Measurements from ENCODE around the gene EFEMP1. TPM values are rescaled to one million over a fixed set of nuclear protein-coding genes. Genes with fewer than 3 reads are reported as not detected.

EFEMP1 gene
- total RNA-seq, 2 experiments from 2014 or later = 0.61 TPM; not detected in 1

- no peaks in the 10 kb centered on the region for H3K9me3 ChIP-seq (ENCODE audit: low read length)
- H4K20me1 ChIP-seq (ENCODE audit: insufficient read depth, low read length) = no peaks in the 10 kb centered on the region
- no peak overlapping the region for H3K27ac ChIP-seq (ENCODE audit: low read depth, low read length, poor library complexity, severe bottlenecking)
- no peak overlapping the region for H2AFZ ChIP-seq (ENCODE audit: low read length)
- ChIA-PET POLR2A (no interaction called here), CTCF (ENCODE audit: unreplicated experiment) (no interaction called here)
- DNase-seq (ENCODE audit: low spot score) = peak; percentile 32
- no TSS peak for BruUV-seq (replicated peaks)
- no peaks in the 10 kb centered on the region for H3K36me3 ChIP-seq (ENCODE audit: insufficient read depth, low read length)
- H3K4me1 ChIP-seq (ENCODE audit: insufficient read depth, low read length, poor library complexity, severe bottlenecking) = peaks cover 9% of the 10 kb centered on the region
- TF ChIP-seq EZH2phosphoT487 (IDR thresholded peaks at IDR 0.05; ENCODE audit: borderline replicate concordance, low read depth, low read length) (no peak), CTCF (conservative IDR thresholded peaks at IDR 0.05; ENCODE audit: low read length) (no peak)
- H3K4me3 ChIP-seq (ENCODE audit: low read depth, low read length, poor library complexity, severe bottlenecking) = no peak overlapping the region
- intact Hi-C loops (cut with micrococcal nuclease; ENCODE audit: unreplicated experiment) = no loop called here
- H3K4me2 ChIP-seq (ENCODE audit: low read length) = no peak overlapping the region
- no peaks in the 10 kb centered on the region for H3K9me2 ChIP-seq (ENCODE audit: insufficient read depth, low read length)
- no peaks in the 10 kb centered on the region for H3K79me2 ChIP-seq (ENCODE audit: insufficient read depth, low read depth, low read length)
Measured at GRCh38 chr2:55871637-55872036, 51.9 kb downstream of the EFEMP1 start.

GRCh38 chr2:55869637-55870325 is 53.8 kb downstream of the EFEMP1 start:
- H3K9me2 ChIP-seq (ENCODE audit: insufficient read depth, low read length) = no peaks in the 10 kb centered on the region
- no peak for TF ChIP-seq CTCF (conservative IDR thresholded peaks at IDR 0.05; ENCODE audit: low read length)
- TF ChIP-seq EZH2phosphoT487 (IDR thresholded peaks at IDR 0.05; ENCODE audit: borderline replicate concordance, low read depth, low read length) = no peak
- no peak overlapping the region for H3K4me3 ChIP-seq (ENCODE audit: low read depth, low read length, poor library complexity, severe bottlenecking)
- H2AFZ ChIP-seq (ENCODE audit: low read length) = no peak overlapping the region
- no peaks in the 10 kb centered on the region for H3K9me3 ChIP-seq (ENCODE audit: low read length)
- ChIA-PET CTCF (ENCODE audit: unreplicated experiment) (no interaction called here), POLR2A (interaction anchor here (0.7 kb wide), 1 partner anchor 161 kb away, joined by 3 read pairs; no protein-coding TSS in a partner anchor)
- H3K4me2 ChIP-seq (ENCODE audit: low read length) = no peak overlapping the region
- intact Hi-C loops (cut with micrococcal nuclease; ENCODE audit: unreplicated experiment) = no loop called here
- no TSS peak for BruUV-seq (replicated peaks)
- DNase-seq (ENCODE audit: low spot score) = no peak
- no peaks in the 10 kb centered on the region for H3K36me3 ChIP-seq (ENCODE audit: insufficient read depth, low read length)
- H3K27ac ChIP-seq (ENCODE audit: low read depth, low read length, poor library complexity, severe bottlenecking) = no peak overlapping the region
- peaks cover 9% of the 10 kb centered on the region for H3K4me1 ChIP-seq (ENCODE audit: insufficient read depth, low read length, poor library complexity, severe bottlenecking)
- H3K79me2 ChIP-seq (ENCODE audit: insufficient read depth, low read depth, low read length) = no peaks in the 10 kb centered on the region
- H4K20me1 ChIP-seq (ENCODE audit: insufficient read depth, low read length) = no peaks in the 10 kb centered on the region

GRCh38 chr2:55865096-55865835 is 58.3 kb downstream of the EFEMP1 start:
- intact Hi-C loops (cut with micrococcal nuclease; ENCODE audit: unreplicated experiment) = no loop called here
- no peaks in the 10 kb centered on the region for H3K36me3 ChIP-seq (ENCODE audit: insufficient read depth, low read length)

More at GRCh38 chr2:55865096-55865835, 58.3 kb downstream of the EFEMP1 start:
- Histone ChIP-seq H3K79me2 (ENCODE audit: insufficient read depth, low read depth, low read length) (no peaks in the 10 kb centered on the region), H3K9me3 (ENCODE audit: low read length) (no peaks in the 10 kb centered on the region), H4K20me1 (ENCODE audit: insufficient read depth, low read length) (no peaks in the 10 kb centered on the region), H3K9me2 (ENCODE audit: insufficient read depth, low read length) (no peaks in the 10 kb centered on the region), H3K27ac (ENCODE audit: low read depth, low read length, poor library complexity, severe bottlenecking) (no peak overlapping the region), H3K4me3 (ENCODE audit: low read depth, low read length, poor library complexity, severe bottlenecking) (no peak overlapping the region), H3K4me1 (ENCODE audit: insufficient read depth, low read length, poor library complexity, severe bottlenecking) (no peaks in the 10 kb centered on the region), H3K4me2 (ENCODE audit: low read length) (no peak overlapping the region), H2AFZ (ENCODE audit: low read length) (no peak overlapping the region)
- ChIA-PET POLR2A (no interaction called here), CTCF (ENCODE audit: unreplicated experiment) (no interaction called here)
- TF ChIP-seq EZH2phosphoT487 (IDR thresholded peaks at IDR 0.05; ENCODE audit: borderline replicate concordance, low read depth, low read length) = no peak
- TF ChIP-seq CTCF (conservative IDR thresholded peaks at IDR 0.05; ENCODE audit: low read length) = no peak
- no TSS peak for BruUV-seq (replicated peaks)
- no peak for DNase-seq (ENCODE audit: low spot score)
